ENCODE results near the gene ADGB. TPM values are rescaled to one million over a fixed set of nuclear protein-coding genes. Genes with fewer than 3 reads are reported as not detected.

The ADGB gene
- total RNA-seq, 1 experiment from 2014 or later: not detected

DNA sequence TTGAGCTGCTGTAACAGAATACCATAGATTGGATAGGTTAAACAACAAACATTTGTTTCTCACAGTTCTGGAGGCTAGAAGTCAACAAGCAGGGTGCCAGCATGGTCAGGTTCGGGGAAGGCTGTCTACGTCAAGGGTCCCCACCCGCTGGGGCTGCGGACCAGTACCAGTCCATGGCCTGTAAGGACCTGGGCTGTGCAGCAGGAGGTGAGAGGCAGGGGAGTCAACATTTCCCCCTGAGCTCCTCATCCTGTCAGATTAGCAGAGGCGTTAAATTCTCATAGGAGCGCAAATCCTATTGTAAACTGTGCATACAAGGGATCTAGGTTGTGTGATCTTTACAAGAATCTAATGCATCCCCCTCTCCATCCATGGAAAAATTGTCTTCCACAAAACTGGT is 3.8 kb downstream of the ADGB start:
- in situ Hi-C loops (cut with HindIII; ENCODE audit: low pct_unique_long_range_greater_than_20kb, low sequenced_read_pairs): no loop called here
- DNase-seq (ENCODE audit: low read depth): no peak

DNA sequence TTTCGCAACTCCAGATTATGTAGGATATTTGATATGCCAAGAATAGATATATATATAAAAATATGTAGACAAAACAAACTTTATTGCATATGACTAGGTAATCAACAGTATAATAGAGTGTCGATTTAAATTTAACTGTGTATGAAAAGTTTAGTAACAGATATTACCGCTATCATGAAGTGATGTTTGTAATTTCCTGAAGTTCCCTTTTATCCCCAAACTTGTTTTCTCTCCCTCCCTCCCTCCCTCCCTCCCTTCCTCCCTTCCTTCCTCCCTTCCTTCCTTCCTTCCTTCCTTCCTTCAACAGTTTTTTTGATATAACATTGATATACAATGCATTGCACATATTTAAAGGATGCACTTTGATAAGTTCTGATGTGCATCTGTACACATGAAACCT is 15.2 kb downstream of the ADGB start:
- in situ Hi-C loops (cut with HindIII; ENCODE audit: low pct_unique_long_range_greater_than_20kb, low sequenced_read_pairs): no loop called here
- DNase-seq (ENCODE audit: low read depth): no peak

DNA sequence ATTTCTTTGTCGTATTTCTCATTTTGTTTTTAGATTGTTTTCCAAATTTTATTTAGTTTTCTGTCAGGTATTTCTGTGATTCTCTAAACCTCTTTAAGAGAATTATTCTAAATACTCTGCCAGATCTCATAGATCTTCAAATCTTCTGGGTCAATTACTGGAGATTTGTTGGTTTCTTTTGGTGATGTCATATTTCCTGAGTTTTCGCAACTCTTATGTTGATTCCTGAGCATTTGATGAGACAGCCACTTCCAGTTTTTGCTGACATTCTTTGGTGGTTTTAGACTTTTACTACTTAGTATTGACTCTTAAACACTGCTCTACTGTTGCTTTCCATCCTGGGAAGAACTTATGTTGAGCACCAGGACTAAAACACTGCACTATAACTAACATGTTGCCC is 21.9 kb downstream of the ADGB start:
- no peak for DNase-seq (ENCODE audit: low read depth)

DNA sequence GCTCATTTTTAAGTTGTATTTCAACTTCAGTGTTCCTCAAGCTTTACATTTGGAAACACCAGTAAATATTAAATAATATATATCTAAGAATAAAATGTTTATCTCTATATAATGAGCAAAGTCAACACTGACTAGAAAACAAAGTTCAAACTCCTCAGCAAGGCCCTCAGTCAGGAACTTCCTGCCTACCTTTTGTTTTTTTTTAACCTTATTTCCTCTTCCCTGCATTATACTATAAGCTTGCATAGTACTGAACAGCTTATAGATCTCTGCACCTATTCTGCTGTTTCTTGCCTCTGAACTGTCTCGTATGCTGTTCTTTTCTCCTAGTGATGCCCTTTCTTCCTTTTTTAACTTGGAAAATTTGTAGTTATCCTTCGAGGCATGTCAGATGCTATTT is 29.6 kb downstream of the ADGB start:
- no peak for DNase-seq (ENCODE audit: low read depth)
- in situ Hi-C loops (cut with HindIII; ENCODE audit: low pct_unique_long_range_greater_than_20kb, low sequenced_read_pairs): no loop called here

More for the DNA sequence above, 21.9 kb downstream of the ADGB start:
- in situ Hi-C loops (cut with HindIII; ENCODE audit: low pct_unique_long_range_greater_than_20kb, low sequenced_read_pairs): no loop called here

DNA sequence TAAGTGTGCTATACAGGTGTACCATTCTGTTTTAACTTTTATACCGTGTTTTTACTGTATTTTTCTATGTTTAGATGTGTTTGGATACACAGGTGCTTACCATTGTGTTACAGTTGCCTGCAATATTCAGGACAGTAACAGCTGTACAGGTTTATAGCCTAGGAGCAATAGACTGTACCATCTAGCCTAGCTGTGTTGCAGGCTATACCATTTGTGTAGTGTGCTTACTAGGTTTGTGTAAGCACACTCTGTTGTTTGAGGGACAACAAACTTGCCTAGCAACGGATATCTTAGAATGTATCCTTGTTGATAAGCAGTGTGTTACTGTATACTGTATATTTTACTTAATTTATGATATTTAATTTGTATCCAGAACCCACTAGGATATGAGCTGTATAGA is 35.2 kb downstream of the ADGB start:
- in situ Hi-C loops (cut with HindIII; ENCODE audit: low pct_unique_long_range_greater_than_20kb, low sequenced_read_pairs): no loop called here
- DNase-seq (ENCODE audit: low read depth): no peak

DNA sequence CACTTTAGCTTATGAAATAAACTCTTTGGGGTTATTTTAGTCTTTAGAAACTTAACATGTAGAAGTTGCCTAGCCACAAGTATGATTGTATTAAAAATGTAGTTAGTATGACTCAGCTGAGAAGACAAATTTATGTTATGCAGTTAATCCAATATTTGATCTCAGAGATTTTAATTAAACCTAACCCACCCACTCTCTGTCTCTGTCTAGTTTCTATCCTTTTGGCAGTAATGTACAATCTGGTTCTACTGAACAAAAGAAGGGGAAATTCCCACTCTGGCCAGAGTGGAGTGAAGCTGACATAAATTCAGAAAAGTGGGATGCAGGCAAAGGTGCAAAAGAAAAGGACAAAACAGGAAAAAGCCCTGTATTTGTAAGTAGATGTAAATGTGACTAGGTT is 36.4 kb downstream of the ADGB start:
- in situ Hi-C loops (cut with HindIII; ENCODE audit: low pct_unique_long_range_greater_than_20kb, low sequenced_read_pairs): no loop called here
- no peak for DNase-seq (ENCODE audit: low read depth)

DNA sequence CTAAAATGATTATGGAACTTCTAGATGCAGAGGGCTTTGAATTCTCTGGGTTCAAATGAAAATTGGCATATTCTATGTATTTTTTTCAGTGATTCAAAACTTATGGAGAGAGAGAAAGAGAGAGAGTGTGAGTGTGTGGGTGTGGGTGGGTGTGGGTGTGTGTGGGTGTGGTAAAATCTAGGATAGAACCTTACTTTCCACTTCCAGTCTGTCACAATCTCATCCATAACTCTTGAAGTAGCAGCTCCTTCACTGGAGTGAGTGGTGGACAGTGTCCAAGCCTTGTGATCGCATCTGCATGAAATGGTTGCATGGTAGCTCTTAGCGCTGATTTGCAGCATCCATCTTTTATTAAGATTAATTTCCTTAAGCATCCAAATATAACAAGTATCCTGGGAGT is 37.7 kb downstream of the ADGB start:
- no peak for DNase-seq (ENCODE audit: low read depth)
- in situ Hi-C loops (cut with HindIII; ENCODE audit: low pct_unique_long_range_greater_than_20kb, low sequenced_read_pairs): no loop called here

DNA sequence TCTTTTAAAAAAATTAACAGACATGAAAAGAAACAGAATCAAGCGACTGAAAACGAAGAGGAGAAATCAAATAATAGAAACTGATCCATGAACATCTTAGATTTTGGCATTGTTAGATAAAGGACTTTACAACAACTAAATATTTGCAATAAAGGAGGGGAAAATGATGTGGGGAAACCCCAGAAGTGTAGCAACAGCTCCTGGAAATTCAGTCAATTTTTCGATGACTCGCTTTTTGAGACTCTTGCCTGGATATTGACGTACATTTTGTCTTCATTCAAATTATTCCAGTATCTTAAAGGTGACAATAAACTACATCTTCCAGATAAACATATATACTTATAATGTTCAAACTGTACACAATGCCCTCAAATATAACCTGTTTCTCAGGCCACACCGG is 44.1 kb downstream of the ADGB start:
- no peak for DNase-seq (ENCODE audit: low read depth)

DNA sequence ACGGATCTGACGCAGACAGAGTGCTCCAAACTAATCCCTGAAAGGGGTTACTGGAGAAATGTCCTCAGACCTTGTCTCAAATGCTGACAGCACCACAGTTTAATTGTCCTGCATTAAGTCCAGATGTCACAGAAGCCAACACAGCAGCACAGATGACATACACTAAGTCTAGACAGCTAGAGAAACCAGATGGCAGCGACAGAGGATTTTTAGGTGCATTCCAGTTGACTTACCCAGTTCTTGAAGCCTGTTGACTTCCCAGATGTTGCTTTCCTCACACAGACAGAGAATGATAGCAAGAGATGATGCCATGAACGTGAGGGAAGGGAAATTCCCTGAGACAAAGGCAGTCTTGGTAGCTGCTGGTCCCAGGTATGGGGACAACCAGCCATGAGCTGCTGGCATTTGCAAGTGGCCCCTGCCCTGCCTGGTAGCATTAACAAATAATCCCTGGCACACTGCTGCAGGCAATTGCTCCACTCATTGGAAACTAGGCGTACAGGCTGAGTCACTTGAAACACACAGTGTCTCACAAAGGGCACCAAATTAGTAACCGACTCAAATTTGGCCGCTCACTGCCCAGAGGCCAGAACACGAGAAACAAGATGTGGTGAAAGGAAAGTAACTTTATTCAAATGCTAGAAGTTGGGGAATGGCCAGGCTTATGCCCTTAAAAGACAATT is 52.2 kb downstream of the ADGB start:
- in situ Hi-C loops (cut with HindIII; ENCODE audit: low pct_unique_long_range_greater_than_20kb, low sequenced_read_pairs): no loop called here
- DNase-seq (ENCODE audit: low read depth): no peak

More for the DNA sequence above, 44.1 kb downstream of the ADGB start:
- in situ Hi-C loops (cut with HindIII; ENCODE audit: low pct_unique_long_range_greater_than_20kb, low sequenced_read_pairs): no loop called here

DNA sequence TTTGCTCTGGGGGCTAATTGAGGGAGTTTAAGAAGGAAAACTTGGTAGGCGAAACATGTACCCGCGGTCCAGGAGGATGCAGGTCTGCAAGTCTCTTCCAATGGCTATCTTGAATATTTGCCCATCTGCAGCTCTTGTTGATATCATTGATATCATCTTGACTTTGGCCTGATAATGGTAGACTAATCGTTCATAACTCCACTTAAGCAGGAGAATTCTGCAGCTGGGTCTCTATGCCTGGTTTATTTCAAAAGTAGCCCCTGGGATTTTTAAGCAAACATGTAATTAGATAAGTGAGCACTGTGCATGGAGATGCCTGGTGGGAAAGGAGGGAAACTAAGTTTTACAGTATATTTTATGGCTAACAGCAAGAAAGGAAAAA is 52.7 kb downstream of the ADGB start:
- in situ Hi-C loops (cut with HindIII; ENCODE audit: low pct_unique_long_range_greater_than_20kb, low sequenced_read_pairs): no loop called here
- DNase-seq (ENCODE audit: low read depth): no peak

DNA sequence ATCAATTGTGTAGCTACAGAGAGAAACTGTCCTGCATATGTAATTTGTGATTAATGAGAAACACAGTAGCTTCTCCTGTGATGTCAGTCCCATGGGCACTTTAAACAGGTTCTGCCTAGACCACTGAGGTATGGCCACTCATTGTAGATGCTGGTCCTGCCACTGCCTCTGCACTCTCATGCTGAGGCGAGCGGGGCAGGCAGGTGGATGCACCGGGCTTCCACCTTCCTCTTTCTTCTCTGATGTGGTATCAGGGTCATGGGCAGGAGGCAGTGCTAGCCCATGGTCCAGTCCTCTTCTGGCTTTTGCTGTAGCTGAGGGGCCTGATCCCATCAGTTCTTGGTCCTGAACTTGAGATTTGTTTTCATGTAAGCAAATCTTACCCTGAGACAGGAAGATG is 58.7 kb downstream of the ADGB start:
- in situ Hi-C loops (cut with HindIII; ENCODE audit: low pct_unique_long_range_greater_than_20kb, low sequenced_read_pairs): no loop called here
- DNase-seq (ENCODE audit: low read depth): no peak

DNA sequence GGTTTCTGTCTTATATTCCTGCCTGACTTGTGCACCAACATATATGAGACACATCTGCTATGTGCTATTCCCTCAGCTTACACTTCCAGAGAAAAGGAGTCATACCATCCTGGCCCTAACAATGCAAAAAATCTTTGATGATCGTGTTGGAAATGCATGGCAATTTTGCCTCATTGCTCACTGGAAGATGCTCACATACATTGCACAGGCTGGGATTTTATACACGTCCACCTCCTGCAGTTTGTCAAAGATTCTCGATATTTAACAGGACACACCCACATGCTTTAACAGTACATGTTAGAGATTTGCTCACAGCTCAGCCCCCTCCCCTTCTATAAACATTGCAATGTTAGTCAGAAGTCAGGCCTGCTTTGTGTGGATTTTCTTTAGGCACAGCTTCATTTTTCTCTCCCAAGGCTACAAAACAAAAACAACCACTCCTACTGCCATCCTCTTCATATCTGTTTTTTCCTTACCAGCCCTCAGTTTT is 66.1 kb downstream of the ADGB start:
- no peak for DNase-seq (ENCODE audit: low read depth)

DNA sequence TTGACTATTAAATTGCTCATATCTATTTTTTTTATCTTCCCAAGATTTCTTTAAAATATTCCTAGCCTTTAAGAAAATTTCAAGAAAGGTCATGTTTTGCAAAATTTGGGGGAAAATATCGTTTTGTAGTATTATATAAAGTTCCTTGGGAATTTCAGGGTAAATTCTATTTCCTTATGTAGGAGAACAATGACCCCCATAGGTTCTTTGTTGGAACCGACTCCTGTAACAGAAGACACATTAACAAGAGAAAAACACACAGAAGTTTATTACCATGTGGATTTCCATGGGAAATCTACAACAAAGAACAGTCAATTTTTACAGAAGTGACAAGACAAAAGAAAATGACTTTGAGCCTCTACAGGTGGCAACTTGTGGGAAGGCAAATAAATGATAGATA is 68.1 kb downstream of the ADGB start:
- in situ Hi-C loops (cut with HindIII; ENCODE audit: low pct_unique_long_range_greater_than_20kb, low sequenced_read_pairs): no loop called here

More for the DNA sequence above, 66.1 kb downstream of the ADGB start:
- in situ Hi-C loops (cut with HindIII; ENCODE audit: low pct_unique_long_range_greater_than_20kb, low sequenced_read_pairs): no loop called here

DNA sequence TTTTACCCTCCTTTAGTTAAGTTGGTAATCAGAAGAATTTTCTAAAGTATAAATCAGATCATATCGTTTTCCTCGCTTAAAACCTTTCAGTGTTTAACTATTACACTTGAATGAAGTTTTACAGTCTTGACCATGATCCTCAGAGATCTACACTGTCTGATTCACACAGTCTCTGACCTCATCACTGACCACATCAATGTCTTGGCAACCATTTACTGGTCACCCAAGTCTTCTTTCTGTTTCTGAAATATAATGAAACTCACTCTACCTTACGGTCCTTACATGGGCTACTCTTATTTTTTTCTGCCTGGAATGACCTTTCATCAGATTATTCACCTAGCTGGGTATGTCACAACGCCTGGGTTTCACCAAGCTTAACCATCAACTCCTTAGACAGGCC is 71.4 kb downstream of the ADGB start:
- no peak for DNase-seq (ENCODE audit: low read depth)
- in situ Hi-C loops (cut with HindIII; ENCODE audit: low pct_unique_long_range_greater_than_20kb, low sequenced_read_pairs): no loop called here

More for the DNA sequence above, 68.1 kb downstream of the ADGB start:
- no peak for DNase-seq (ENCODE audit: low read depth)

DNA sequence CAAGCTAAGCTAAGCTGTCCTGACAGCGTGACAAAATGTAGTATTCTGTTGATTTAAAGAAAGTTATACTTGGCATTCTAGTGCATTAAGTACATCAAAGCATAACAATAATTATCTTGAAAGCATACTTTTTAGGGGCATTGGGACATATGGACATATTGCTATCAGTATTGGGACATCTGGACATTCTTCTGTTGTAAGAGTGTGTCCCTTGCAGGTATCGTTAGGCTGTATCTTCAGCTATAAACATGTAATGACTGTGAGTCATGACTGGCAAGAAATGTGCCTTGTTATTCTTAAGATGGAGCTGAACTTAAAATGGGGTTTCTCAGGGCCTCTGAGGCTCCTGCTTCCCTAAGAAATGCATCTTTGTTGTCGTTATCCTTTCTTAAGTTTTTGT is 74.3 kb downstream of the ADGB start:
- in situ Hi-C loops (cut with HindIII; ENCODE audit: low pct_unique_long_range_greater_than_20kb, low sequenced_read_pairs): no loop called here
- no peak for DNase-seq (ENCODE audit: low read depth)

DNA sequence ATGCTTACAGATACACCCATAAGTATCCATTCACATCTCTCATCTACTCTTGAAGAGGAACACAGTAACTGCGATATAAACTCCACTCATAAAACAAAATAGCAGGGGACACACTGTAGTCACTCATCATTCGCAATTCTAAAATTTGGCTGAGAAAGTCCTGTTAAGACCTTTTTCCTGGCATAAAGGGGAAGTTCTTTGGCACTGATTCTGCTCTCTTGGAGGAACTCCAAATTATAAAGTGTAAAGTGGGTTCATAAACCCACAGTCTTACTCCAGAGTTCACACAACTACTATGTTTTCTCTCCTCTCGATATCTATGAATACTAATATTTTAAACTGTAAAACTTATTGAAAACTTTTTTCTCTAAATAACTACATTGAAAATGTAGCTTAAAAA is 80.6 kb downstream of the ADGB start:
- in situ Hi-C loops (cut with HindIII; ENCODE audit: low pct_unique_long_range_greater_than_20kb, low sequenced_read_pairs): no loop called here

DNA sequence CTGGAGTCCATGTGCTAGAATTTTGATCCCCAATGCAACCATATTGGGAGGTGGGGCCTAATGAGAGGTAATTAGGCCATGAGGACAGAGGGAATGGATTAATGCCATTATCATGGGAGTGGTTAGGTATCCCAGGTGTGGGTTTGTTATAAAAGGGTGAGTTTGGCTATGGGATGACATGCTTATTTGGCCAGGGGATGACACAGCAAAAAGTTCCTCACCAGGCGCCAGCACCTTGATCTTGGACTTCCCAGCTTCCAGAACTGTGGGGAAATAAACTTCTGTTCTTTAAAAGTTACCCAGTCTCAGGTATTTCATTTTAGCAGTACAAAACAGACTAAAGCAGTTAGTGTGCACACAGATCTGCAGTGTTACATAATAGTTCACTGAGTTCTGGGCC is 84.1 kb downstream of the ADGB start:
- in situ Hi-C loops (cut with HindIII; ENCODE audit: low pct_unique_long_range_greater_than_20kb, low sequenced_read_pairs): no loop called here
- no peak for DNase-seq (ENCODE audit: low read depth)

More for the DNA sequence above, 80.6 kb downstream of the ADGB start:
- DNase-seq (ENCODE audit: low read depth): no peak

DNA sequence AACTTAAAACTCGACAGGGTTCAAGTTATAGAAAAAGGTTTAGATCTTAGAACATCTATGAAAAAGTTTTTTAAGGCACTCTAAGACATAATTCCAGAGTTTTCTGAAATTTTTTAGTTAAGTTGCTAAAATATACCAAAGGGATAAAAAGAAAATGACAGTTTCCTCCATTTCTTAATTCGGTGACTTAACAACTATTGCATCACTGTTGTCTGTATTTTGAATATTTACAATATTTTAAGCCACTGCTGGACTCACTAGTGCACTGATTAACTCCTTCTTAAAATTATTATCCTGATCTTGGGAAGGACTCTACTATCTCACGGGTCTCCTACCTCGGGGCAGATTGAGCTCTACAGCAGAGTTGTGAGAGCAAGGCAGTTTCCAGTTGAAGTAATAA is 91.0 kb downstream of the ADGB start:
- DNase-seq (ENCODE audit: low read depth): no peak
- in situ Hi-C loops (cut with HindIII; ENCODE audit: low pct_unique_long_range_greater_than_20kb, low sequenced_read_pairs): no loop called here

DNA sequence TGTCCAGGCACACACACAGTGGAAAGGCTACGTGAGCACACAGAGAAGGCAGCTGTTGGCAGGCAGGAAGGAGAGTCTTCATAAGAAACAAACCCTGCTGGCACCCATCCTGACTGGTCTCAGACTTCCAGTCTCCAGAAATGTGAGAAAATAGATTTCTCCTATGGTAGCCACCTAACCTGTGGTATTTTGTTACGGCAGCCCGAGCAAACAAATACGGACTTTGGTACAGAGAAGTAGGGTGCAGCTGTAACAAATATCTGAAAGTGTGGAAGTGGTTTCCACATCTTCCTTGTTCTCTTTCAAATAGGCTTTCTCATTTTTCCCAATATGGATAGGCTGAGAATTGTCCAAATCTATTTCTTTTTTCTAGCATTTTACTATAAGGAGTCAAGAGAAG is 94.6 kb downstream of the ADGB start:
- no peak for DNase-seq (ENCODE audit: low read depth)
- in situ Hi-C loops (cut with HindIII; ENCODE audit: low pct_unique_long_range_greater_than_20kb, low sequenced_read_pairs): no loop called here

DNA sequence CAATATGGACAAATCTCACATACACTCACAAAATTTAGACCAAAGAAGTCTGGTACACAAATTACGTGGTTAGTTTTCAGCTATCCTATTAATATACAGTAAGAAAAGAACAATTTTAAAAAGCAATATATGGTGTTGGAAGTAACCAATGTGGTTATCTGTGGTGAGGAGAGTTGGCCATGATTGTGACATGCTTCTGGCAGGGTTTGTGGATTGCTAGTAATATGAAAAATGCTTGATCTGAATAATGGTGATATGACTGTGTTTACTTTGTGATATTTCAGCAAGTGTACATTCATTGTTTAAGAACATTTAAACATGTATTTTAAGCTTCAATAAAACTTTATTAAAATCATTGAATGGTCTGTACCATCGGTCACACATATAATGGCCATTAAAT is 99.1 kb downstream of the ADGB start:
- in situ Hi-C loops (cut with HindIII; ENCODE audit: low pct_unique_long_range_greater_than_20kb, low sequenced_read_pairs): no loop called here
- DNase-seq (ENCODE audit: low read depth): no peak
